ENCODE measurements around the gene CMTR1. TPM values are rescaled to one million over a fixed set of nuclear protein-coding genes. Genes with fewer than 3 reads are reported as not detected.

Gene CMTR1
- total RNA-seq, 1 experiment from 2014 or later, result 28.7 TPM

DNA sequence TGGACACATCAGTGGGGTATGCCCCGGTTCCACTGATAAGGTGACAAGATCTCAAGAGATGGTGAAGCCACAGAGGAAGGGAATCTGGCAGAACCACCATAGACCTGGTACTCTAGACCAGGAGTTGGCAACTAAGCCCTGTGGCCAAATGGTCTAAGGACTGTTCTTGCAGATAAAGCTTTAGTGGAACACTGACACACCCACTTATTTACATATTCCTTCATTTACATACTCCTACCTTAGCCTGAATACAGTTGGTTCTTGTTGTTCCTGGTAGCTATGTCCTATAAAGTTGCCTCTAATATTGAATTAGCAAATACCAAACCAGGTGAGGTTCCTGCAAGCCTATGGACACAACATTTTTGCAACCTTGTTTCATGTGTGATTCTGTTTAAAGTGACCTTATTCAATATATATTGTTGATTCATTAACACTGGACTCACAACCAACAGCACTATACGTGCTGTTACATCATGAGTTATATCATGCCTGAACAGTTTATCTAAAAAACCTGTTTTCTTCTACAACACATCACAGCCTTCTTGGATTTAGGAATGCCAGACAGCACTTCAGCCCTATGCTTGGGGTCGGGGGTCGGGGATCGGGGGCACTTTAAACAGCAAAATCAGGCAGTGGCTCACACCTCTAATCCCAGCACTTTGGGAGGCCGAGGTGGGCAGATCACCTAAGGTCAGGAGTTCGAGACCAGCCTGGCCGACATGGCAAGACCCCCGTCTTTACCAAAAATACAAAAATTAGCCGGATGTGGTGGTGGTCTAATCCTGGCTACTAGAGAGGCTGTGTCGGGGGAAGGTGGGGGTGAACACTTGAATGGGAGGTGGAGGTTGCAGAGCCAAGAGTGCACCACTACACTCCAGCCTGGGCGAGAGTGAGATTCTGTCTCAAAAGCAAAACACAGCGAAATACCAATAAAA lies 64.2 kb downstream of the CMTR1 start:
- intact Hi-C loops (cut with micrococcal nuclease), result no loop called here
- no peak overlapping the region for H3K4me2 ChIP-seq (ENCODE audit: low read length)
- no peaks in the 10 kb centered on the region for H3K9me3 ChIP-seq (ENCODE audit: control insufficient read depth in 1 of 2, insufficient read depth in 1 of 2, low read depth in 1 of 2, low read length in 2 of 2)
- H3K4me3 ChIP-seq (replicated peaks in 1 of 2; ENCODE audit: low read depth in 1 of 2, low read length in 2 of 2), result no peak overlapping the region
- RAD21 ChIA-PET (ENCODE audit: low non-redundant PET in 1 of 2, low total read pairs in 2 of 2, uncharacterized antibody in 2 of 2, unreplicated experiment in 2 of 2), result no interaction called here
- H3K36me3 ChIP-seq (ENCODE audit: control insufficient read depth in 1 of 2, insufficient read depth in 2 of 2, low read length in 2 of 2), result no peaks in the 10 kb centered on the region
- no peak overlapping the region for H2AFZ ChIP-seq (ENCODE audit: low read depth, low read length, poor library complexity, severe bottlenecking)
- H3K27me3 ChIP-seq (ENCODE audit: insufficient read depth, low read length), result no peaks in the 10 kb centered on the region
- POLR2A ChIA-PET, result no interaction called here
- H3K27ac ChIP-seq (ENCODE audit: low read depth, low read length), result no peak overlapping the region
- no peak overlapping the region for H3K9ac ChIP-seq (ENCODE audit: low read length)
- peaks cover 4 to 16% of the 10 kb centered on the region in 2 experiments; a peak in 3 of 4 replicates for H3K4me1 ChIP-seq (ENCODE audit: control insufficient read depth in 1 of 2, insufficient read depth in 2 of 2, low read length in 2 of 2)
- H3K9me2 ChIP-seq (ENCODE audit: insufficient read depth), result no peaks in the 10 kb centered on the region
- BruUV-seq (replicated peaks), result no TSS peak
- TF ChIP-seq ZFX (IDR thresholded peaks at IDR 0.05), result no peak
- TF ChIP-seq, protein P1, sequence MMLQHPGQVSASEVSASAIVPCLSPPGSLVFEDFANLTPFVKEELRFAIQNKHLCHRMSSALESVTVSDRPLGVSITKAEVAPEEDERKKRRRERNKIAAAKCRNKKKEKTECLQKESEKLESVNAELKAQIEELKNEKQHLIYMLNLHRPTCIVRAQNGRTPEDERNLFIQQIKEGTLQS (IDR thresholded peaks at IDR 0.05), result no peak
- TF ChIP-seq FOSL1 (IDR thresholded peaks at IDR 0.05; ENCODE audit: low read depth), result no peak
- no peak for TF ChIP-seq EZH2phosphoT487 (IDR thresholded peaks at IDR 0.05; ENCODE audit: borderline replicate concordance)
- no peak for TF ChIP-seq JUND (IDR thresholded peaks at IDR 0.05)
- no peak for TF ChIP-seq RAD21 (IDR thresholded peaks at IDR 0.05; ENCODE audit: low read depth)
- no peak for TF ChIP-seq ZNF274 (IDR thresholded peaks at IDR 0.05; ENCODE audit: low read depth, low read length)
- no peak for TF ChIP-seq CEBPB (IDR thresholded peaks at IDR 0.05; ENCODE audit: low read depth)
- no peak for TF ChIP-seq REST (IDR thresholded peaks at IDR 0.05; ENCODE audit: low read depth)
- TF ChIP-seq EGR1 (IDR thresholded peaks at IDR 0.05; ENCODE audit: low read depth), result no peak
- no peak for TF ChIP-seq ELF1 (IDR thresholded peaks at IDR 0.05; ENCODE audit: borderline replicate concordance, low read depth)
- no peak for TF ChIP-seq EZH2 (IDR thresholded peaks at IDR 0.05)
- TF ChIP-seq CTCF (IDR thresholded peaks at IDR 0.05 in 2 of 3, conservative IDR thresholded peaks at IDR 0.05 in 1 of 3; ENCODE audit: borderline replicate concordance in 1 of 3, insufficient read depth in 1 of 3, low read depth in 2 of 3, low read length in 2 of 3), result no peak
- DNase-seq (ENCODE audit: low read depth, low spot score), result no peak
- no peaks in the 10 kb centered on the region for H4K20me1 ChIP-seq (ENCODE audit: insufficient read depth)
- H3K79me2 ChIP-seq (ENCODE audit: insufficient read depth, low read length), result peaks cover 11% of the 10 kb centered on the region; the same call in 1 of the 2 replicates
- ATAC-seq, result no peak
- CTCF ChIA-PET, result no interaction called here

Data from HCT116 (cell line).